ENCODE measurements around the gene NCKAP5. TPM values are rescaled to one million over a fixed set of nuclear protein-coding genes. Genes with fewer than 3 reads are reported as not detected.

The NCKAP5 gene
- total and polyA plus RNA-seq, 7 donors, result 0.03 to 1.2 (median 0.22) TPM

GRCh38 chr2:132873738-132874137 is 694.5 kb downstream of the NCKAP5 start:
- Histone ChIP-seq H3K27ac (no peak overlapping the region), H3K4me1 (no peaks in the 10 kb centered on the region), H3K36me3 (ENCODE audit: insufficient read depth in 1 of 2, low read depth in 1 of 2) (no peaks in the 10 kb centered on the region), H3K4me3 (no peak overlapping the region), H3K27me3 (ENCODE audit: insufficient read depth in 3 of 3, low read length in 2 of 3) (no peaks in the 10 kb centered on the region), H3K9me3 (no peaks in the 10 kb centered on the region)
- ATAC-seq, result no peak
- DNase-seq, result no peak
- WGBS, 3 donors, result 95 to 97% (median 97%) methylated on average over 4 of the region's 4 CpGs
- intact Hi-C loops (cut with DNase I), result no loop called here
- TF ChIP-seq CTCF (IDR thresholded peaks at IDR 0.05), result no peak

- 26 to 53% (median 30%) methylated on average over 4 of the region's 4 CpGs for WGBS, 3 donors
- ATAC-seq (no peak), DNase-seq (no peak)
- Histone ChIP-seq H3K4me3 (no peak overlapping the region), H3K4me1 (no peaks in the 10 kb centered on the region), H3K27ac (no peak overlapping the region), H3K36me3 (ENCODE audit: insufficient read depth in 1 of 2, low read depth in 1 of 2) (no peaks in the 10 kb centered on the region), H3K9me3 (no peaks in the 10 kb centered on the region), H3K27me3 (ENCODE audit: insufficient read depth in 3 of 3, low read length in 2 of 3) (no peaks in the 10 kb centered on the region)
- no peak for TF ChIP-seq CTCF (IDR thresholded peaks at IDR 0.05)
- intact Hi-C loops (cut with DNase I), result no loop called here
These were observed 696.4 kb downstream of the NCKAP5 start for GRCh38 chr2:132871831-132872230.

DNA sequence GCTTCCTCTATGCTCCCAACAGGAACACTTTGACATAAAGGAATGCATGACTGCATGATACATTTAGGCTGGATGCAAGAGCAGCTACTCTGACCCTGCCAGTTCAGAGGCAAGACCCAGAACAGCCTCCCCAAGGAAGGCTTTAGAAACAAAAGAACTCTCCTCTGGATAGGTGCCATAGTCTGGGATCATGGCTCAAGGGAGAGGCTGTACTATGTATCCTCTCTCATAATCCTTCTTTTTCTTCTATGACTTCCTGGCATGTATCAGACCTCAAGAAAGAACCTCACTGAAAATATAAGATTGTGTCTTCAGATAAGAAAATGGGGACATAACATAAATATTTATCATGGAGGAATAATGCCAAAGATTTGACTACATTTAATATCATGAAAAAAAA is 704.3 kb downstream of the NCKAP5 start:
- H3K9me3 ChIP-seq, result no peaks in the 10 kb centered on the region
- H3K4me1 ChIP-seq, result no peaks in the 10 kb centered on the region
- TF ChIP-seq CTCF (IDR thresholded peaks at IDR 0.05), result no peak
- DNase-seq, result no peak
- H3K27me3 ChIP-seq (ENCODE audit: insufficient read depth in 3 of 3, low read length in 2 of 3), result no peaks in the 10 kb centered on the region
- H3K27ac ChIP-seq, result no peak overlapping the region
- intact Hi-C loops (cut with DNase I), result no loop called here
- ATAC-seq, result no peak
- no peak overlapping the region for H3K4me3 ChIP-seq
- no peaks in the 10 kb centered on the region for H3K36me3 ChIP-seq (ENCODE audit: insufficient read depth in 1 of 2, low read depth in 1 of 2)

GRCh38 chr2:132860220-132860619 is 708.0 kb downstream of the NCKAP5 start:
- intact Hi-C loops (cut with DNase I), result no loop called here
- no peak for TF ChIP-seq CTCF (IDR thresholded peaks at IDR 0.05)

GRCh38 chr2:132859590-132859989 is 708.7 kb downstream of the NCKAP5 start:
- Histone ChIP-seq H3K4me1 (no peaks in the 10 kb centered on the region), H3K4me3 (no peak overlapping the region), H3K27ac (no peak overlapping the region), H3K36me3 (ENCODE audit: insufficient read depth in 1 of 2, low read depth in 1 of 2) (no peaks in the 10 kb centered on the region), H3K9me3 (no peaks in the 10 kb centered on the region), H3K27me3 (ENCODE audit: insufficient read depth in 3 of 3, low read length in 2 of 3) (no peaks in the 10 kb centered on the region)
- 64 to 69% (median 65%) methylated on average over 5 of the region's 5 CpGs for WGBS, 3 donors
- TF ChIP-seq CTCF (IDR thresholded peaks at IDR 0.05), result no peak
- intact Hi-C loops (cut with DNase I), result no loop called here
- ATAC-seq (no peak), DNase-seq (no peak)

More at GRCh38 chr2:132860220-132860619, 708.0 kb downstream of the NCKAP5 start:
- Histone ChIP-seq H3K27me3 (ENCODE audit: insufficient read depth in 3 of 3, low read length in 2 of 3) (no peaks in the 10 kb centered on the region), H3K4me3 (no peak overlapping the region), H3K4me1 (no peaks in the 10 kb centered on the region), H3K9me3 (no peaks in the 10 kb centered on the region), H3K27ac (no peak overlapping the region), H3K36me3 (ENCODE audit: insufficient read depth in 1 of 2, low read depth in 1 of 2) (no peaks in the 10 kb centered on the region)
- WGBS, 3 donors, result 90 to 92% (median 90%) methylated on average over 2 of the region's 2 CpGs
- ATAC-seq, result no peak
- DNase-seq, result no peak
